ENCODE data around the gene TP53INP2. TPM values are rescaled to one million over a fixed set of nuclear protein-coding genes. Genes with fewer than 3 reads are reported as not detected.

TP53INP2 gene
- total and polyA plus RNA-seq, 9 of the 15 experiments (the other 6 are each of a cell fraction or from before 2014, with no cell fraction given) = 0.43 to 5.0 (median 1.3) TPM

DNA sequence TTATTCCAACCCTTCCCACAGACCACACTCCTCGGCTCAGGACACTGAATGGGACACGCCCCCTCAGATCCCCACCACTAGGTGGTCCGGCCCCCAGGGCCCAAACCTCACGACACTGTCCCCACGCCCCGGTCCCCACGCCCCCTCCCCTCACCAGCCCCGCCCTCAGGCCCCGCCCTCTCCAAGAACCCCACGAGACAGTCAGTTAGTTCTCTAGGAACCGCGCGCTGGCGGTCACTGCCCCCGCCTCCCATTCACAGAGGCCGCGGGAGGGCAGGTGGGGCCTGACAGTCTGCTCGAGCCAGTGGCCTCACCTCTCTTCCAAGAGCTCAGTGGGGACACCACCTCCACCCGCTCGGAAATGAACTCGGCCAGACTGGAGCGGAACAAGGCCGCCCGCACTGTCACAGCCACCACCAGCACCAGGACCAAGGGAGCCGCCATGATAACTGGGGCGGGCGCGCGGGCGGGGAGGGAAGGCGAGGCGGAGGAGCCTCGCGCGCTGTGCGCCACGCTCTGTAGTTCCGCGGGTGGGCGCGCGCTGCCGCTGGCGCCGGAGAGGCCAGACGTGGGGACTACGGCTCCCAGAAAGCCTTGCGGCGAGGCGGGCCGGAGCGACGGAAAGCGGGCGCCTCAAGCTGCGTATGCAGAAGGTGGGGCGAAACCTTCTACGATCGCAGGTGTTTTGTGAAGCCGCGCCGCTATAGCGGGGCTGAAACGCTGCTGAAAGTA, 27.3 kb upstream of the TP53INP2 start, which contains the start of gene PIGU:
PIGU (minus strand) TSS at position 451 of the 732 bp plus-strand sequence; CDS start at position 444, 7 bp downstream.
- in situ Hi-C loops (cut with MboI) (no loop called here), intact Hi-C loops (cut with micrococcal nuclease) (no loop called here)
- Histone ChIP-seq H3K36me3 (ENCODE audit: control insufficient read depth, insufficient read depth, low read length) (no peaks in the 10 kb centered on the region), H3K9me1 (ENCODE audit: control insufficient read depth, insufficient read depth, low read length) (no peaks in the 10 kb centered on the region), H3K4me3 (peak within 1 kb of the TSS; percentile 94), H4K20me1 (replicated peaks; ENCODE audit: control insufficient read depth, insufficient read depth, low read length) (no peaks in the 10 kb centered on the region), H3K27ac (ENCODE audit: extremely low read depth, low read depth, low read length) (peak within 1 kb of the TSS; percentile 89), H3K27me3 (ENCODE audit: control insufficient read depth in 2 of 2, insufficient read depth in 2 of 2, low read length in 2 of 2) (no peaks in the 10 kb centered on the region), H3K9me3 (replicated peaks; ENCODE audit: control insufficient read depth, insufficient read depth, low read depth, low read length) (no peaks in the 10 kb centered on the region), H3K9ac (ENCODE audit: insufficient read depth in 1 of 2, low read depth in 2 of 2, low read length in 2 of 2) (peak within 1 kb of the TSS; percentile 67 to 94), H2AFZ (ENCODE audit: low read depth, low read length) (peak within 1 kb of the TSS; percentile 99), H3K79me2 (ENCODE audit: control insufficient read depth, insufficient read depth, low read length) (peaks cover 31% of the 10 kb centered on the region), H3K4me1 (replicated peaks in 1 of 2; ENCODE audit: control insufficient read depth in 2 of 2, insufficient read depth in 2 of 2, low read length in 2 of 2) (peaks cover 12 to 15% of the 10 kb centered on the region in 2 experiments; a peak in 4 of 5 replicates), H3K4me2 (ENCODE audit: insufficient read depth, low read length) (peak within 1 kb of the TSS; percentile 86)
- no TSS peak for BruUV-seq (replicated peaks)
- peak; percentile 98 for ATAC-seq
- POLR2A ChIA-PET = interaction anchor here (0.6 to 2.9 kb wide), 6 partner anchors 8 to 1025 kb away, joined by 3 to 16 read pairs (median 4); no protein-coding TSS in a partner anchor
- CTCF ChIA-PET (ENCODE audit: low intra/inter-chr PET ratio) = no interaction called here
- peak; percentile 93 for FAIRE-seq
- peak; percentile 91 to 98 (median 96) for DNase-seq (ENCODE audit: extremely low read depth in 1 of 4, low spot score in 3 of 4)
- WGBS (ENCODE audit: insufficient coverage, low coverage, missing lambda C conversion rate) = 0% methylated on average over 21 of the region's 64 CpGs
- TF ChIP-seq SMAD1 (IDR thresholded peaks at IDR 0.05; ENCODE audit: low read depth, low read length, partially characterized antibody) (peak; percentile 52), MXI1 (IDR thresholded peaks at IDR 0.05; ENCODE audit: low read depth, low read length) (peak; percentile 75; the same call in 1 of the 2 replicates), RB1 (IDR thresholded peaks at IDR 0.05; ENCODE audit: low read depth) (peak; percentile 87), TEAD1 (CRISPR knock-in tag; IDR thresholded peaks at IDR 0.05) (0 out of 4 replicates have a peak, but pooled peaks of 1 of the 2 experiments have one; percentile 18), PTBP1 (IDR thresholded peaks at IDR 0.05; ENCODE audit: low read depth, low read length) (no peak), GABPB1 (CRISPR knock-in tag; IDR thresholded peaks at IDR 0.05) (peak; percentile 88), POLR2AphosphoS5 (IDR thresholded peaks at IDR 0.05; ENCODE audit: control insufficient read depth, insufficient read depth, low read depth, low read length) (peak; percentile 64; the same call in 1 of the 2 replicates), EP400 (IDR thresholded peaks at IDR 0.05) (peak; percentile 91), JUN (IDR thresholded peaks at IDR 0.05; ENCODE audit: borderline replicate concordance, low read depth, low read length) (peak; percentile 12; the same call in 1 of the 2 replicates), JUN (CRISPR knock-in tag; IDR thresholded peaks at IDR 0.05; ENCODE audit: borderline replicate concordance) (no peak; the same call in 1 of the 2 replicates), DMBX1 (CRISPR knock-in tag; IDR thresholded peaks at IDR 0.05; ENCODE audit: borderline replicate concordance) (no peak), PHF8 (IDR thresholded peaks at IDR 0.05; ENCODE audit: borderline replicate concordance, low read length) (peak; percentile 89; the same call in 1 of the 2 replicates), MTA1 (IDR thresholded peaks at IDR 0.05; ENCODE audit: borderline replicate concordance) (peak; percentile 99), TCFL5 (CRISPR knock-in tag; conservative IDR thresholded peaks at IDR 0.05) (no peak)
- TF ChIP-seq, protein P1, sequence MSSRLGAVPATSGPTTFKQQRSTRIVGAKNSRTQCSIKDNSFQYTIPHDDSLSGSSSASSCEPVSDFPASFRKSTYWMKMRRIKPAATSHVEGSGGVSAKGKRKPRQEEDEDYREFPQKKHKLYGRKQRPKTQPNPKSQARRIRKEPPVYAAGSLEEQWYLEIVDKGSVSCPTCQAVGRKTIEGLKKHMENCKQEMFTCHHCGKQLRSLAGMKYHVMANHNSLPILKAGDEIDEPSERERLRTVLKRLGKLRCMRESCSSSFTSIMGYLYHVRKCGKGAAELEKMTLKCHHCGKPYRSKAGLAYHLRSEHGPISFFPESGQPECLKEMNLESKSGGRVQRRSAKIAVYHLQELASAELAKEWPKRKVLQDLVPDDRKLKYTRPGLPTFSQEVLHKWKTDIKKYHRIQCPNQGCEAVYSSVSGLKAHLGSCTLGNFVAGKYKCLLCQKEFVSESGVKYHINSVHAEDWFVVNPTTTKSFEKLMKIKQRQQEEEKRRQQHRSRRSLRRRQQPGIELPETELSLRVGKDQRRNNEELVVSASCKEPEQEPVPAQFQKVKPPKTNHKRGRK (tag; IDR thresholded peaks at IDR 0.05) = no peak
- TF ChIP-seq, protein P2, sequence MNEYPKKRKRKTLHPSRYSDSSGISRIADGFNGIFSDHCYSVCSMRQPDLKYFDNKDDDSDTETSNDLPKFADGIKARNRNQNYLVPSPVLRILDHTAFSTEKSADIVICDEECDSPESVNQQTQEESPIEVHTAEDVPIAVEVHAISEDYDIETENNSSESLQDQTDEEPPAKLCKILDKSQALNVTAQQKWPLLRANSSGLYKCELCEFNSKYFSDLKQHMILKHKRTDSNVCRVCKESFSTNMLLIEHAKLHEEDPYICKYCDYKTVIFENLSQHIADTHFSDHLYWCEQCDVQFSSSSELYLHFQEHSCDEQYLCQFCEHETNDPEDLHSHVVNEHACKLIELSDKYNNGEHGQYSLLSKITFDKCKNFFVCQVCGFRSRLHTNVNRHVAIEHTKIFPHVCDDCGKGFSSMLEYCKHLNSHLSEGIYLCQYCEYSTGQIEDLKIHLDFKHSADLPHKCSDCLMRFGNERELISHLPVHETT (CRISPR knock-in tag; conservative IDR thresholded peaks at IDR 0.05 in 1 of 2, IDR thresholded peaks at IDR 0.05 in 1 of 2) = 0 out of 4 replicates have a peak, but pooled peaks of 1 of the 2 experiments have one; percentile 48
- TF ChIP-seq, protein P3, sequence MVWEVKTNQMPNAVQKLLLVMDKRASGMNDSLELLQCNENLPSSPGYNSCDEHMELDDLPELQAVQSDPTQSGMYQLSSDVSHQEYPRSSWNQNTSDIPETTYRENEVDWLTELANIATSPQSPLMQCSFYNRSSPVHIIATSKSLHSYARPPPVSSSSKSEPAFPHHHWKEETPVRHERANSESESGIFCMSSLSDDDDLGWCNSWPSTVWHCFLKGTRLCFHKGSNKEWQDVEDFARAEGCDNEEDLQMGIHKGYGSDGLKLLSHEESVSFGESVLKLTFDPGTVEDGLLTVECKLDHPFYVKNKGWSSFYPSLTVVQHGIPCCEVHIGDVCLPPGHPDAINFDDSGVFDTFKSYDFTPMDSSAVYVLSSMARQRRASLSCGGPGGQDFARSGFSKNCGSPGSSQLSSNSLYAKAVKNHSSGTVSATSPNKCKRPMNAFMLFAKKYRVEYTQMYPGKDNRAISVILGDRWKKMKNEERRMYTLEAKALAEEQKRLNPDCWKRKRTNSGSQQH (CRISPR knock-in tag; IDR thresholded peaks at IDR 0.05) = peak; percentile 100
